GM12878 (cell line): ENCODE data around the gene CHCHD3. TPM values are rescaled to one million over a fixed set of nuclear protein-coding genes. Genes with fewer than 3 reads are reported as not detected.

Source experiments
- ATAC-seq: fragments of 200-7000 bp; cut with Tn5 transposase; 3 replicates; pipeline ENCODE4 v1.9.1; 2020; ENCODE audit warnings: mild to moderate bottlenecking, moderate library complexity
- BruUV-seq: library from RNA; stranded (reverse); fragments of 400-500 nt; replicated peaks from 2 replicates; lab custom pipeline; 2021; lab: Mats Ljungman, UMichigan
- CTCF ChIA-PET: fragments of 300-600 bp; sonication (Branson Sonifier 250); formaldehyde crosslinking; extraction: SDS; loops from one replicate; lab custom pipeline; 2021; ENCODE audit warnings: inconsistent platforms; lab: Yijun Ruan, JAX
- POLR2A ChIA-PET: fragments of 350-600 bp; formaldehyde crosslinking; extraction: SDS; loops from one replicate; lab custom pipeline; 2021; ENCODE audit warnings: inconsistent platforms; lab: Charles Lee
- RAD21 ChIA-PET: fragments of 300-600 bp; sonication (Branson Sonifier 250); formaldehyde crosslinking; loops from one replicate; lab custom pipeline; 2023; ENCODE audit warnings: antibody characterized with exemption; ENCODE audit not compliant: unreplicated experiment; lab: Charles Lee
- SMC1A ChIA-PET: fragments of 300-600 bp; sonication (Branson Sonifier 250); formaldehyde crosslinking; loops from one replicate; lab custom pipeline; 2023; ENCODE audit not compliant: unreplicated experiment, uncharacterized antibody; lab: Charles Lee
- DNase-seq: peaks from one replicate; pipeline ENCODE4 v3.0.0-alpha.2; 2011; ENCODE audit warnings: low read depth, low spot score
- FAIRE-seq: peaks from 3 replicates; lab custom pipeline; 2011; peaks lifted over from hg19 to GRCh38; lab: Jason Lieb, UNC
- H2AFZ ChIP-seq: 2 replicates; pipeline ENCODE4 v1.6.0; 2011; ENCODE audit warnings: low read depth, low read length, control low read depth; ENCODE audit not compliant: control insufficient read depth
- H3K27ac ChIP-seq: 2 replicates; pipeline ENCODE4 v1.5.1; 2011; ENCODE audit warnings: control low read depth; ENCODE audit not compliant: control insufficient read depth, insufficient read depth
- H3K27me3 ChIP-seq, 2 experiments: replicated peaks in 1 of 2; 2 replicates each; pipeline versions ENCODE4 v1.6.0 to v1.6.1; 2011; ENCODE audit warnings: low read length in 1 of 2; ENCODE audit not compliant: control insufficient read depth in 2 of 2, insufficient read depth in 2 of 2
- H3K36me3 ChIP-seq, 2 experiments: 2 replicates each; pipeline ENCODE4 v1.5.1; 2011; ENCODE audit warnings: low read length in 1 of 2; ENCODE audit not compliant: control insufficient read depth in 2 of 2, insufficient read depth in 2 of 2
- H3K4me1 ChIP-seq: 2 replicates; pipeline ENCODE4 v1.6.1; 2011; ENCODE audit warnings: mild to moderate bottlenecking, low read length, moderate library complexity, mixed read lengths; ENCODE audit not compliant: control insufficient read depth, insufficient read depth
- H3K4me2 ChIP-seq: 2 replicates; pipeline ENCODE4 v1.6.0; 2011; ENCODE audit warnings: control low read depth; ENCODE audit not compliant: control insufficient read depth, insufficient read depth
- H3K4me3 ChIP-seq: fragments of 200-600 bp; sonication (generic); 2 replicates; pipeline ENCODE4 v1.5.1; 2016
- H3K79me2 ChIP-seq: 2 replicates; pipeline ENCODE4 v1.6.0; 2011; ENCODE audit warnings: low read length; ENCODE audit not compliant: control insufficient read depth, insufficient read depth
- H3K9ac ChIP-seq: 2 replicates; pipeline ENCODE4 v1.8.0; 2011; ENCODE audit warnings: low read length, control low read depth, mixed read lengths; ENCODE audit not compliant: control insufficient read depth, insufficient read depth
- H3K9me3 ChIP-seq: replicated peaks from 3 replicates; pipeline ENCODE4 v1.5.1; 2011; ENCODE audit warnings: mild to moderate bottlenecking, low read length; ENCODE audit not compliant: control insufficient read depth, insufficient read depth
- H4K20me1 ChIP-seq: 2 replicates; pipeline ENCODE4 v1.6.0; 2011; ENCODE audit not compliant: control insufficient read depth, insufficient read depth
- CHD2 ChIP-seq: IDR thresholded peaks from 2 replicates; pipeline ENCODE4 v1.6.1; 2011; ENCODE audit warnings: low read depth, low read length, improper control_type of control experiment, borderline replicate concordance
- EGR1 ChIP-seq, 2 experiments: IDR thresholded peaks; 1 replicate in 1 of 2; 2 replicates in 1 of 2; pipeline ENCODE4 v1.6.1; 2011 to 2012; ENCODE audit warnings: low read depth in 2 of 2, low read length in 2 of 2, borderline replicate concordance in 1 of 2, mild to moderate bottlenecking in 1 of 2, moderate library complexity in 1 of 2
- HCFC1 ChIP-seq: fragments of 150-350 bp; IDR thresholded peaks from 2 replicates; pipeline ENCODE4 v1.6.1; 2014; ENCODE audit warnings: low read length
- NR2C1 ChIP-seq: fragments of 450-650 bp; IDR thresholded peaks from 2 replicates; pipeline ENCODE4 v1.6.1; 2017; ENCODE audit warnings: antibody characterized with exemption, mild to moderate bottlenecking, moderate library complexity
- POLR2AphosphoS5 ChIP-seq: IDR thresholded peaks from 2 replicates; pipeline ENCODE4 v1.6.1; 2011; ENCODE audit warnings: mild to moderate bottlenecking, low read length, inconsistent platforms
- REST ChIP-seq: IDR thresholded peaks from 2 replicates; pipeline ENCODE4 v1.6.1; 2012; ENCODE audit warnings: mild to moderate bottlenecking, low read depth, low read length
- SREBF1 ChIP-seq: IDR thresholded peaks from 2 replicates; pipeline ENCODE4 v1.6.1; 2012; ENCODE audit warnings: mild to moderate bottlenecking, low read length
- STAT3 ChIP-seq: IDR thresholded peaks from 2 replicates; pipeline ENCODE4 v1.6.1; 2011; ENCODE audit warnings: low read depth, low read length, improper control_type of control experiment
- TCF12 ChIP-seq: IDR thresholded peaks from 2 replicates; pipeline ENCODE4 v1.6.1; 2011; ENCODE audit warnings: low read depth, mild to moderate bottlenecking, low read length
- USF1 ChIP-seq: IDR thresholded peaks from 2 replicates; pipeline ENCODE4 v1.6.1; 2011; ENCODE audit warnings: borderline replicate concordance, low read depth, mild to moderate bottlenecking, moderate library complexity, mixed read lengths, low read length; ENCODE audit not compliant: insufficient read depth; ENCODE audit errors: extremely low read length
- ZBTB33 ChIP-seq: fragments of 450-650 bp; IDR thresholded peaks from 2 replicates; pipeline ENCODE4 v1.6.1; 2017; ENCODE audit warnings: mild to moderate bottlenecking
- WGBS: methylation state at CpG from one replicate; pipeline ENCODE4 v1.1.6; 2016; ENCODE audit warnings: low lambda C conversion rate; ENCODE audit not compliant: insufficient replicate concordance, insufficient coverage; ENCODE audit errors: missing lambda C conversion rate; 5-methylcytosine and 5-hydroxymethylcytosine counted together
- in situ Hi-C: fragments of 300-500 bp; cut with MboI; formaldehyde crosslinking; loops from 9 replicates; pipeline ENCODE4 v1.14.3; 2018; ENCODE audit warnings: mixed read lengths
- intact Hi-C: fragments of 100-400 bp; cut with micrococcal nuclease; formaldehyde crosslinking; loops from one replicate; pipeline ENCODE4 v1.14.2; 2022; ENCODE audit not compliant: unreplicated experiment
- polyA plus RNA-seq, 11 experiments: library from polyadenylated mRNA; depleted of rRNA in 4 of 11; unstranded in 6 of 11; stranded (reverse) in 5 of 11; fragments of >200 nt; fragmentation: Nextera tagmentation in 4 of 11; fragmentation: Illumina TruSeq in 1 of 11; extraction: Ambion mirVana in 4 of 11; extraction: Trizol in 1 of 11; gene quantifications; 1 replicate in 1 of 11; 2 replicates in 10 of 11; pipeline versions ENCODE4 v1.2.1 to v1.2.3, GENCODE V29; 2011 to 2016; ENCODE audit warnings: inconsistent platforms in 2 of 11, missing spikeins in 2 of 11, low read depth in 1 of 11
- total RNA-seq, 4 experiments: library from RNA; depleted of rRNA in 3 of 4; stranded (reverse); fragments of >200 nt in 3 of 4; fragmentation: Illumina TruSeq in 1 of 4; extraction: Trizol in 1 of 4; gene quantifications; 2 replicates each; pipeline versions ENCODE4 v1.2.1 to v1.2.3, GENCODE V29; 2013 to 2021

Gene CHCHD3
- total and polyA plus RNA-seq, 10 of the 15 experiments (the other 5 are each of a cell fraction or from before 2014, with no cell fraction given), result 38.3 to 178 (median 96.2) TPM

- Histone ChIP-seq H2AFZ (no peak overlapping the region), H3K79me2 (no peaks in the 10 kb centered on the region), H3K36me3 (0 out of 4 replicates have a peak, but pooled peaks cover 0 to 3% of the 10 kb centered on the region in 2 experiments), H3K4me2 (no peak overlapping the region), H3K27me3 (no peaks in the 10 kb centered on the region), H3K4me3 (no peak overlapping the region), H4K20me1 (no peaks in the 10 kb centered on the region), H3K4me1 (no peaks in the 10 kb centered on the region), H3K9me3 (no peaks in the 10 kb centered on the region), H3K27ac (no peak overlapping the region), H3K9ac (no peak overlapping the region)
- 96% methylated on average over 2 of the region's 2 CpGs for WGBS
- ChIA-PET CTCF (no interaction called here), RAD21 (interaction anchor here (1.1 to 1.4 kb wide), 2 partner anchors 20 to 29 kb away, joined by 3 read pairs; no protein-coding TSS in a partner anchor), POLR2A (no interaction called here), SMC1A (interaction anchor here (0.7 to 7.4 kb wide), 7 partner anchors 7 to 113 kb away, joined by 3 to 53 read pairs (median 4); no protein-coding TSS in a partner anchor)
- DNase-seq, result no peak
- in situ Hi-C loops, result no loop called here
- no peak for TF ChIP-seq STAT3
- no peak for TF ChIP-seq USF1
- TF ChIP-seq POLR2AphosphoS5, result no peak
- no peak for TF ChIP-seq HCFC1
- BruUV-seq, result no TSS peak
- no peak for ATAC-seq
- intact Hi-C loops, result no loop called here
- FAIRE-seq, result no peak
Observed at GRCh38 chr7:132877573-132877972, 204.3 kb downstream of the CHCHD3 start.

- ATAC-seq (no peak), DNase-seq (no peak), FAIRE-seq (no peak)
- H3K4me2 ChIP-seq, result no peak overlapping the region
- no peaks in the 10 kb centered on the region for H3K9me3 ChIP-seq
- no peak overlapping the region for H3K9ac ChIP-seq
- CTCF ChIA-PET, result interaction anchor here (0.7 to 1.4 kb wide), 3 partner anchors 11 to 136 kb away, joined by 3 read pairs; no protein-coding TSS in a partner anchor
- 100% methylated on average over 1 of the region's 1 CpG for WGBS
- RAD21 ChIA-PET, result interaction anchor here (0.8 to 1.4 kb wide), 3 partner anchors 9 to 30 kb away, joined by 3 read pairs; no protein-coding TSS in a partner anchor
- H3K4me1 ChIP-seq, result peaks cover 5% of the 10 kb centered on the region; the same call in 1 of the 2 replicates
- H3K4me3 ChIP-seq, result no peak overlapping the region
- POLR2A ChIA-PET, result no interaction called here
- SMC1A ChIA-PET, result interaction anchor here (1.1 to 3.0 kb wide), 5 partner anchors 8 to 24 kb away, joined by 3 to 12 read pairs (median 4); no protein-coding TSS in a partner anchor
- no peaks in the 10 kb centered on the region for H3K79me2 ChIP-seq
- no peak overlapping the region for H3K27ac ChIP-seq
- no peaks in the 10 kb centered on the region for H3K27me3 ChIP-seq
- no peaks in the 10 kb centered on the region; a peak in 1 of 4 replicates for H3K36me3 ChIP-seq
- BruUV-seq, result no TSS peak
- H2AFZ ChIP-seq, result no peak overlapping the region
- in situ Hi-C loops (no loop called here), intact Hi-C loops (no loop called here)
- H4K20me1 ChIP-seq, result no peaks in the 10 kb centered on the region
- no peak for TF ChIP-seq EGR1 (IDR thresholded peaks at IDR 0.05; ENCODE audit: borderline replicate concordance in 1 of 2, low read depth in 2 of 2, low read length in 2 of 2)
- no peak for TF ChIP-seq NR2C1
- no peak for TF ChIP-seq CHD2
- TF ChIP-seq TCF12, result no peak
- no peak for TF ChIP-seq REST
- no peak for TF ChIP-seq SREBF1
- TF ChIP-seq ZBTB33, result no peak
Observed at GRCh38 chr7:132876576-132876975, 205.3 kb downstream of the CHCHD3 start.
